Activated T-cell treated with anti-CD3 and anti-CD28 coated beads, Interleukin-2, amount 50 U/mL, for 1 hour (primary cell): Measurements from ENCODE around the gene ZBTB39.
"Not testable (repeated sequence)": the region's sequence is repeated elsewhere in the genome, so short reads cannot be mapped to it uniquely, and the experiment has no call there.

Source experiments
- DNase-seq: peaks from one replicate; pipeline ENCODE4 v3.0.0-alpha.2; 2020

Gene ZBTB39

GRCh38 chr12:57005980-57006808 lies at the start of gene ZBTB39:
Gene ZBTB39, minus strand, starts transcription at chr12:57006546. Its CDS starts 1,629 bp downstream, at chr12:57004917.
- peak; percentile 79 for DNase-seq

- no peak for DNase-seq
Observed at GRCh38 chr12:57055824-57056223, 49.5 kb upstream of the ZBTB39 start.

GRCh38 chr12:57053901-57054300 lies 47.6 kb upstream of the ZBTB39 start:
- not testable (repeated sequence) for DNase-seq

- not testable (repeated sequence) for DNase-seq
Observed at GRCh38 chr12:57053146-57053545, 46.8 kb upstream of the ZBTB39 start.

GRCh38 chr12:57051011-57051410 lies 44.7 kb upstream of the ZBTB39 start:
- DNase-seq, result no peak

- no peak for DNase-seq
Observed at GRCh38 chr12:57049890-57050289, 43.5 kb upstream of the ZBTB39 start, which contains the start of gene MYO1A. Gene MYO1A, minus strand, starts transcription at chr12:57050129. Its CDS starts 1,806 bp downstream, at chr12:57048323.

GRCh38 chr12:57049119-57049446 lies 42.7 kb upstream of the ZBTB39 start:
- DNase-seq, result no peak

- DNase-seq, result no peak
Observed at GRCh38 chr12:57048423-57049118, 42.2 kb upstream of the ZBTB39 start.

GRCh38 chr12:57047981-57048380 lies 41.6 kb upstream of the ZBTB39 start:
- no peak for DNase-seq

GRCh38 chr12:57046947-57047890 lies 40.9 kb upstream of the ZBTB39 start:
- DNase-seq, result peak; percentile 25

GRCh38 chr12:57046086-57046791 lies 39.9 kb upstream of the ZBTB39 start:
- DNase-seq, result no peak

GRCh38 chr12:57044889-57045288 lies 38.5 kb upstream of the ZBTB39 start:
- DNase-seq, result no peak

- DNase-seq, result no peak
Observed at GRCh38 chr12:57044468-57044867, 38.1 kb upstream of the ZBTB39 start.

GRCh38 chr12:57042695-57043094 lies 36.3 kb upstream of the ZBTB39 start:
- no peak for DNase-seq

- no peak for DNase-seq
Observed at GRCh38 chr12:57040750-57041149, 34.4 kb upstream of the ZBTB39 start.

GRCh38 chr12:57040211-57040610 lies 33.9 kb upstream of the ZBTB39 start:
- no peak for DNase-seq

GRCh38 chr12:57039016-57039798 lies 32.9 kb upstream of the ZBTB39 start:
- DNase-seq, result no peak

GRCh38 chr12:57037264-57037663 lies 30.9 kb upstream of the ZBTB39 start:
- DNase-seq, result no peak

- no peak for DNase-seq
Observed at GRCh38 chr12:57033431-57033830, 27.1 kb upstream of the ZBTB39 start.

- DNase-seq, result no peak
Observed at GRCh38 chr12:57031789-57032188, 25.4 kb upstream of the ZBTB39 start.

- no peak for DNase-seq
Observed at GRCh38 chr12:57031138-57031725, 24.9 kb upstream of the ZBTB39 start.
